ENCODE results near the gene FTH1.
A peak's percentile ranks its signal among the peaks of the same experiment; 100 is the strongest.

FTH1 gene

GRCh38 chr11:61964058-61964665 lies 3.3 kb downstream of the FTH1 start:
- peak overlapping the region; percentile 73 for H3K4me2 ChIP-seq (ENCODE audit: low read length)
- peaks cover 17% of the 10 kb centered on the region for H3F3A ChIP-seq (ENCODE audit: control insufficient read depth, insufficient read depth)
- H3K4me3 ChIP-seq (ENCODE audit: low read length), result peak overlapping the region; percentile 40
- TF ChIP-seq EZH2phosphoT487 (IDR thresholded peaks at IDR 0.05; ENCODE audit: borderline replicate concordance, low read length) (no peak), CTCF (IDR thresholded peaks at IDR 0.05; ENCODE audit: low read depth, low read length, poor library complexity, severe bottlenecking) (no peak)
- no peaks in the 10 kb centered on the region for H3K9me2 ChIP-seq (replicated peaks; ENCODE audit: control insufficient read depth, low read length)
- H3K4me1 ChIP-seq (ENCODE audit: control insufficient read depth, low read length), result peaks cover 44% of the 10 kb centered on the region
- H3K27ac ChIP-seq (ENCODE audit: low read depth, low read length), result peak overlapping the region; percentile 60
- peaks cover 46% of the 10 kb centered on the region for H3K36me3 ChIP-seq (ENCODE audit: control insufficient read depth, low read length)
- peaks cover 37% of the 10 kb centered on the region for H4K20me1 ChIP-seq (ENCODE audit: control insufficient read depth, insufficient read depth, low read depth, low read length)
- H3K27me3 ChIP-seq (ENCODE audit: control insufficient read depth, low read length), result no peaks in the 10 kb centered on the region
- peaks cover 26% of the 10 kb centered on the region for H3K79me2 ChIP-seq (ENCODE audit: control insufficient read depth, low read length)
- H3K9me3 ChIP-seq (ENCODE audit: control insufficient read depth, insufficient read depth, low read length), result no peaks in the 10 kb centered on the region

GRCh38 chr11:61963282-61964057 lies 4.0 kb downstream of the FTH1 start:
- Histone ChIP-seq H3K36me3 (ENCODE audit: control insufficient read depth, low read length) (peaks cover 46% of the 10 kb centered on the region), H3K9me3 (ENCODE audit: control insufficient read depth, insufficient read depth, low read length) (no peaks in the 10 kb centered on the region), H3F3A (ENCODE audit: control insufficient read depth, insufficient read depth) (peaks cover 14% of the 10 kb centered on the region), H3K27me3 (ENCODE audit: control insufficient read depth, low read length) (no peaks in the 10 kb centered on the region), H3K79me2 (ENCODE audit: control insufficient read depth, low read length) (peaks cover 26% of the 10 kb centered on the region), H3K4me1 (ENCODE audit: control insufficient read depth, low read length) (peaks cover 37% of the 10 kb centered on the region), H3K9me2 (replicated peaks; ENCODE audit: control insufficient read depth, low read length) (no peaks in the 10 kb centered on the region), H3K27ac (ENCODE audit: low read depth, low read length) (peak overlapping the region; percentile 60), H3K4me3 (ENCODE audit: low read length) (peak overlapping the region; percentile 40), H4K20me1 (ENCODE audit: control insufficient read depth, insufficient read depth, low read depth, low read length) (peaks cover 37% of the 10 kb centered on the region), H3K4me2 (ENCODE audit: low read length) (peak overlapping the region; percentile 73)
- TF ChIP-seq EZH2phosphoT487 (IDR thresholded peaks at IDR 0.05; ENCODE audit: borderline replicate concordance, low read length) (no peak), CTCF (IDR thresholded peaks at IDR 0.05; ENCODE audit: low read depth, low read length, poor library complexity, severe bottlenecking) (no peak)

- Histone ChIP-seq H3K4me2 (ENCODE audit: low read length) (peak overlapping the region; percentile 73), H3K79me2 (ENCODE audit: control insufficient read depth, low read length) (peaks cover 26% of the 10 kb centered on the region), H3K9me2 (replicated peaks; ENCODE audit: control insufficient read depth, low read length) (no peaks in the 10 kb centered on the region), H3K4me1 (ENCODE audit: control insufficient read depth, low read length) (peaks cover 32% of the 10 kb centered on the region), H3F3A (ENCODE audit: control insufficient read depth, insufficient read depth) (peaks cover 14% of the 10 kb centered on the region), H3K9me3 (ENCODE audit: control insufficient read depth, insufficient read depth, low read length) (no peaks in the 10 kb centered on the region), H3K4me3 (ENCODE audit: low read length) (no peak overlapping the region), H3K27me3 (ENCODE audit: control insufficient read depth, low read length) (no peaks in the 10 kb centered on the region), H4K20me1 (ENCODE audit: control insufficient read depth, insufficient read depth, low read depth, low read length) (peaks cover 37% of the 10 kb centered on the region), H3K36me3 (ENCODE audit: control insufficient read depth, low read length) (peaks cover 46% of the 10 kb centered on the region), H3K27ac (ENCODE audit: low read depth, low read length) (peak overlapping the region; percentile 60)
- no peak for TF ChIP-seq EZH2phosphoT487 (IDR thresholded peaks at IDR 0.05; ENCODE audit: borderline replicate concordance, low read length)
- no peak for TF ChIP-seq CTCF (IDR thresholded peaks at IDR 0.05; ENCODE audit: low read depth, low read length, poor library complexity, severe bottlenecking)
Observed at GRCh38 chr11:61963016-61963281, 4.5 kb downstream of the FTH1 start.

All from DOHH2 (cell line).